K562 (cell line): ENCODE data around the gene CCDC106.

Experiments
- CREB3 ChIP-seq: fragments of 450-650 bp; conservative IDR thresholded peaks from 2 replicates; pipeline ENCODE4 v1.6.1; 2016; ENCODE audit warnings: missing genetic modification characterization, low read depth, mild to moderate bottlenecking, missing compliant biosample characterization, moderate library complexity
- CTCF ChIP-seq, 3 experiments: IDR thresholded peaks in 2 of 3; conservative IDR thresholded peaks in 1 of 3; 2 replicates each; pipeline ENCODE4 v1.5.1; 2011 to 2012; ENCODE audit warnings: low read length in 3 of 3, mild to moderate bottlenecking in 3 of 3, control low read depth in 2 of 3, improper control_type of control experiment in 1 of 3, inconsistent platforms in 1 of 3, low read depth in 1 of 3, mixed read lengths in 1 of 3, moderate library complexity in 1 of 3; ENCODE audit not compliant: insufficient read depth in 2 of 3
- IRF2 ChIP-seq: sonication (generic); formaldehyde crosslinking; IDR thresholded peaks from 2 replicates; pipeline ENCODE4 v1.8.1; 2022; ENCODE audit warnings: mild to moderate bottlenecking, missing genetic modification reagents
- NFYB ChIP-seq: IDR thresholded peaks from 2 replicates; pipeline ENCODE4 v1.6.1; 2011; ENCODE audit warnings: mild to moderate bottlenecking, moderate library complexity; ENCODE audit not compliant: insufficient read length; ENCODE audit errors: extremely low read depth
- RFX5 ChIP-seq: IDR thresholded peaks from 2 replicates; pipeline ENCODE4 v1.6.1; 2011; ENCODE audit warnings: low read depth, mild to moderate bottlenecking, improper control_type of control experiment, low read length
- SMAD2 ChIP-seq: fragments of 150-350 bp; IDR thresholded peaks from 2 replicates; pipeline ENCODE4 v1.6.1; 2014; ENCODE audit warnings: low read depth, mild to moderate bottlenecking, low read length
- ZC3H8 ChIP-seq: fragments of 450-650 bp; IDR thresholded peaks from 2 replicates; pipeline ENCODE4 v1.6.1; 2017
- ZFX ChIP-seq: sonication (generic); formaldehyde crosslinking; IDR thresholded peaks from 2 replicates; pipeline ENCODE4 v1.8.0; 2022; ENCODE audit warnings: mild to moderate bottlenecking, missing genetic modification reagents, moderate library complexity
- ZMIZ1 ChIP-seq, 2 experiments: fragments of 150-350 bp in 1 of 2; IDR thresholded peaks; 2 replicates each; pipeline ENCODE4 v1.6.1; 2012 to 2016; ENCODE audit warnings: low read depth in 2 of 2, low read length in 2 of 2, mild to moderate bottlenecking in 1 of 2, moderate library complexity in 1 of 2
- ZNF174 ChIP-seq: fragments of 250-450 bp; sonication (Bioruptor Pico); IDR thresholded peaks from 2 replicates; pipeline ENCODE4 v1.4.0; 2020; ENCODE audit warnings: mild to moderate bottlenecking

GRCh38 chr19:55633861-55634260 is 14.2 kb upstream of the CCDC106 start:
- TF ChIP-seq NFYB: no peak
- TF ChIP-seq CREB3: no peak
- TF ChIP-seq CTCF (IDR thresholded peaks at IDR 0.05 in 2 of 3, conservative IDR thresholded peaks at IDR 0.05 in 1 of 3; ENCODE audit: insufficient read depth in 2 of 3, low read depth in 1 of 3, low read length in 3 of 3): no peak
- TF ChIP-seq ZMIZ1 (IDR thresholded peaks at IDR 0.05; ENCODE audit: low read depth in 2 of 2, low read length in 2 of 2): no peak
- no peak for TF ChIP-seq ZFX (CRISPR knock-in tag)
- TF ChIP-seq RFX5: no peak
- no peak for TF ChIP-seq ZC3H8
- no peak for TF ChIP-seq SMAD2
- TF ChIP-seq IRF2 (CRISPR knock-in tag): no peak
- TF ChIP-seq ZNF174: no peak
